AG09319 (cell line): Measurements from ENCODE around the gene GSPT1.

Experiments
- DNase-seq: peaks from one replicate; pipeline ENCODE4 v3.0.0-alpha.2; 2010; ENCODE audit warnings: low read depth; ENCODE audit errors: extremely low read depth
- CTCF ChIP-seq: IDR thresholded peaks from 2 replicates; pipeline ENCODE4 v1.5.1; 2011; ENCODE audit warnings: low read depth, mild to moderate bottlenecking, inconsistent platforms, low read length, moderate library complexity

GSPT1 gene

GRCh38 chr16:11914210-11915113 is 1.3 kb downstream of the GSPT1 start:
- no peak for TF ChIP-seq CTCF
- DNase-seq, result no peak

- DNase-seq, result no peak
- no peak for TF ChIP-seq CTCF
These were observed 2.2 kb downstream of the GSPT1 start for GRCh38 chr16:11913425-11914079.

- TF ChIP-seq CTCF, result no peak
These were observed 5.9 kb downstream of the GSPT1 start for GRCh38 chr16:11909653-11910545.

GRCh38 chr16:11907160-11907970 is 8.4 kb downstream of the GSPT1 start:
- no peak for TF ChIP-seq CTCF
- no peak for DNase-seq

More at GRCh38 chr16:11909653-11910545, 5.9 kb downstream of the GSPT1 start:
- DNase-seq, result peak; percentile 38

GRCh38 chr16:11903906-11904305 is 11.8 kb downstream of the GSPT1 start:
- no peak for DNase-seq

More at GRCh38 chr16:11903906-11904305, 11.8 kb downstream of the GSPT1 start:
- TF ChIP-seq CTCF, result no peak
